ENCODE data around the gene TRIP10. TPM values are rescaled to one million over a fixed set of nuclear protein-coding genes. Genes with fewer than 3 reads are reported as not detected.

TRIP10 gene
- total and polyA plus RNA-seq, 2 of the 8 experiments (the other 6 are each of a cell fraction or from before 2014, with no cell fraction given), result 27.8 to 69.5 TPM

- TF ChIP-seq CHD7 (IDR thresholded peaks at IDR 0.05; ENCODE audit: insufficient replicate concordance, low read length) (no peak), EGR1 (IDR thresholded peaks at IDR 0.05; ENCODE audit: borderline replicate concordance, low read depth, low read length) (no peak), ZNF274 (IDR thresholded peaks at IDR 0.05; ENCODE audit: borderline replicate concordance, extremely low read depth, low read length) (no peak), GTF2F1 (IDR thresholded peaks at IDR 0.05; ENCODE audit: borderline replicate concordance, low read depth, low read length) (no peak), CHD1 (IDR thresholded peaks at IDR 0.05; ENCODE audit: low read depth, low read length) (no peak), ATF2 (IDR thresholded peaks at IDR 0.05; ENCODE audit: low read length) (no peak), RBBP5 (IDR thresholded peaks at IDR 0.05; ENCODE audit: borderline replicate concordance, low read depth, low read length) (no peak; the same call in none of the 2 replicates), POLR2A (IDR thresholded peaks at IDR 0.05; ENCODE audit: control extremely low read depth in 1 of 2, low read depth in 2 of 2, low read length in 2 of 2) (no peak; a peak in 1 of 3 replicates)
Observed at GRCh38 chr19:6752256-6753177, 13.0 kb downstream of the TRIP10 start (continued).
